ENCODE measurements around the gene ITGB2.

ITGB2 gene

GRCh38 chr21:44867464-44867863, 53.2 kb downstream of the ITGB2 start:
- Histone ChIP-seq H3K27me3 (ENCODE audit: insufficient read depth, low read length, poor library complexity, severe bottlenecking) (no peaks in the 10 kb centered on the region), H3K9me2 (replicated peaks; ENCODE audit: low read depth, low read length) (no peaks in the 10 kb centered on the region), H3K9ac (ENCODE audit: low read depth, low read length, poor library complexity, severe bottlenecking) (peak overlapping the region; percentile 88), H3K4me2 (ENCODE audit: low read depth, low read length, poor library complexity, severe bottlenecking) (peak overlapping the region; percentile 85), H4K20me1 (ENCODE audit: insufficient read depth, low read length, poor library complexity, severe bottlenecking) (peaks cover 96% of the 10 kb centered on the region), H3K9me3 (ENCODE audit: insufficient read depth, low read depth, low read length) (no peaks in the 10 kb centered on the region), H3K4me3 (ENCODE audit: low read length, poor library complexity, severe bottlenecking) (peak overlapping the region; percentile 63), H3F3A (ENCODE audit: low read depth) (no peaks in the 10 kb centered on the region), H3K36me3 (ENCODE audit: insufficient read depth, low read length) (peaks cover 37% of the 10 kb centered on the region), H3K79me2 (ENCODE audit: insufficient read depth, low read length) (peaks cover 100% of the 10 kb centered on the region), H2AFZ (ENCODE audit: low read length) (no peak overlapping the region), H3K4me1 (ENCODE audit: insufficient read depth, low read length, poor library complexity, severe bottlenecking) (peaks cover 74% of the 10 kb centered on the region)
- TF ChIP-seq EZH2phosphoT487 (IDR thresholded peaks at IDR 0.05; ENCODE audit: borderline replicate concordance): no peak
- no peak for TF ChIP-seq CTCF (conservative IDR thresholded peaks at IDR 0.05; ENCODE audit: low read length)

GRCh38 chr21:44866780-44867179, 53.9 kb downstream of the ITGB2 start:
- no peaks in the 10 kb centered on the region for H3F3A ChIP-seq (ENCODE audit: low read depth)
- H3K4me2 ChIP-seq (ENCODE audit: low read depth, low read length, poor library complexity, severe bottlenecking): peak overlapping the region; percentile 85
- peaks cover 96% of the 10 kb centered on the region for H4K20me1 ChIP-seq (ENCODE audit: insufficient read depth, low read length, poor library complexity, severe bottlenecking)
- H3K9ac ChIP-seq (ENCODE audit: low read depth, low read length, poor library complexity, severe bottlenecking): peak overlapping the region; percentile 14
- peak overlapping the region; percentile 63 for H3K4me3 ChIP-seq (ENCODE audit: low read length, poor library complexity, severe bottlenecking)
- TF ChIP-seq CTCF (conservative IDR thresholded peaks at IDR 0.05; ENCODE audit: low read length): no peak
- no peak for TF ChIP-seq EZH2phosphoT487 (IDR thresholded peaks at IDR 0.05; ENCODE audit: borderline replicate concordance)
- peaks cover 67% of the 10 kb centered on the region for H3K4me1 ChIP-seq (ENCODE audit: insufficient read depth, low read length, poor library complexity, severe bottlenecking)
- no peak overlapping the region for H2AFZ ChIP-seq (ENCODE audit: low read length)
- peaks cover 44% of the 10 kb centered on the region for H3K36me3 ChIP-seq (ENCODE audit: insufficient read depth, low read length)
- H3K79me2 ChIP-seq (ENCODE audit: insufficient read depth, low read length): peaks cover 100% of the 10 kb centered on the region
- H3K9me2 ChIP-seq (replicated peaks; ENCODE audit: low read depth, low read length): no peaks in the 10 kb centered on the region
- no peaks in the 10 kb centered on the region for H3K9me3 ChIP-seq (ENCODE audit: insufficient read depth, low read depth, low read length)
- H3K27me3 ChIP-seq (ENCODE audit: insufficient read depth, low read length, poor library complexity, severe bottlenecking): no peaks in the 10 kb centered on the region

- Histone ChIP-seq H3K4me1 (ENCODE audit: insufficient read depth, low read length, poor library complexity, severe bottlenecking) (peaks cover 57% of the 10 kb centered on the region), H3K9me3 (ENCODE audit: insufficient read depth, low read depth, low read length) (no peaks in the 10 kb centered on the region), H3K79me2 (ENCODE audit: insufficient read depth, low read length) (peaks cover 100% of the 10 kb centered on the region), H3K4me3 (ENCODE audit: low read length, poor library complexity, severe bottlenecking) (peak overlapping the region; percentile 52), H3K36me3 (ENCODE audit: insufficient read depth, low read length) (peaks cover 54% of the 10 kb centered on the region), H3K27me3 (ENCODE audit: insufficient read depth, low read length, poor library complexity, severe bottlenecking) (no peaks in the 10 kb centered on the region), H4K20me1 (ENCODE audit: insufficient read depth, low read length, poor library complexity, severe bottlenecking) (peaks cover 93% of the 10 kb centered on the region), H3K9me2 (replicated peaks; ENCODE audit: low read depth, low read length) (no peaks in the 10 kb centered on the region), H2AFZ (ENCODE audit: low read length) (no peak overlapping the region), H3F3A (ENCODE audit: low read depth) (no peaks in the 10 kb centered on the region), H3K9ac (ENCODE audit: low read depth, low read length, poor library complexity, severe bottlenecking) (peak overlapping the region; percentile 14), H3K4me2 (ENCODE audit: low read depth, low read length, poor library complexity, severe bottlenecking) (peak overlapping the region; percentile 85)
- TF ChIP-seq CTCF (conservative IDR thresholded peaks at IDR 0.05; ENCODE audit: low read length) (no peak), EZH2phosphoT487 (IDR thresholded peaks at IDR 0.05; ENCODE audit: borderline replicate concordance) (no peak)
Measured at GRCh38 chr21:44865561-44866280, 55.0 kb downstream of the ITGB2 start.

Data from Loucy (cell line).